Chondrocyte (in vitro differentiated cells): ENCODE results near the gene NRXN3. TPM values are rescaled to one million over a fixed set of nuclear protein-coding genes. Genes with fewer than 3 reads are reported as not detected.

Source experiments
- DNase-seq: peaks from one replicate; pipeline ENCODE4 v3.0.0; 2021; ENCODE audit warnings: mixed read lengths, low spot score
- H3K27ac Mint-ChIP-seq: one replicate; pipeline ENCODE4 v1.8.0; 2021; ENCODE audit warnings: mild to moderate bottlenecking, moderate library complexity, mixed read lengths; ENCODE audit not compliant: unreplicated experiment
- H3K27me3 Mint-ChIP-seq: 2 replicates; pipeline ENCODE4 v1.8.0; 2021; ENCODE audit warnings: low read depth, mixed read lengths
- H3K36me3 Mint-ChIP-seq: 2 replicates; pipeline ENCODE4 v1.8.0; 2021; ENCODE audit warnings: low read depth, mixed read lengths
- H3K4me1 Mint-ChIP-seq: 2 replicates; pipeline ENCODE4 v1.8.0; 2021; ENCODE audit warnings: low read depth, mild to moderate bottlenecking, mixed read lengths
- H3K4me3 Mint-ChIP-seq: one replicate; pipeline ENCODE4 v1.8.0; 2021; ENCODE audit warnings: mild to moderate bottlenecking, moderate library complexity, mixed read lengths; ENCODE audit not compliant: unreplicated experiment
- H3K9me3 Mint-ChIP-seq: 2 replicates; pipeline ENCODE4 v1.8.0; 2021; ENCODE audit warnings: low read depth, mixed read lengths
- total RNA-seq: library from RNA; stranded (reverse); gene quantifications from 3 replicates; pipeline ENCODE4 v1.2.1, GENCODE V29; 2021
- TF ChIP-seq, protein P1 (sequence below): fragments of 200-600 bp; sonication (generic); IDR thresholded peaks from 2 replicates; pipeline ENCODE4 v1.5.0; 2021; ENCODE audit warnings: antibody characterized with exemption, mild to moderate bottlenecking, moderate library complexity

Gene NRXN3
- total RNA-seq, 1 donor from 2014 or later, result 7.9 TPM

DNA sequence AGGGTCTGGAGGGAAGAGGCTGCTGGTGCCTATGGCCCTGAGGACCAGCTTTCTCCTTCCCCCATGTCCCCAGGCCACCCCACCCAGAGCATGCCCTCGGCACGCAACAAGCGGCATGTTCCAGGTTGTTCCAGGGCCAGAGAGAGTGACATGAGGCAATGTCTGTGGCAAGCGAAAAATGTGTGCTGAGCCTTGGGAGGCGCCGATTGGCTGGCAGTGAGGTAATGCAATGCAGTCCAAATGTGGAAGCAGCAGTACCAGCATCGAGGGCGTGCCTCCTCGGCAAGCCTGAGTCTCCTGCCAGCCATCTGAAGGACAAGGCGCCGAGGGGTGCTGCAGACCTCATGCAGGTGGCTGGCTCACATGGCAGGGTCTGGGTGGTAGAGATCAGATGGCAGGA is 423.8 kb downstream of the NRXN3 start:
- Mint-ChIP-seq H3K9me3 (no peaks in the 10 kb centered on the region), H3K36me3 (no peaks in the 10 kb centered on the region), H3K4me3 (no peak overlapping the region), H3K27ac (no peak overlapping the region), H3K27me3 (peaks cover 11% of the 10 kb centered on the region), H3K4me1 (peaks cover 3% of the 10 kb centered on the region)
- TF ChIP-seq, protein P1, sequence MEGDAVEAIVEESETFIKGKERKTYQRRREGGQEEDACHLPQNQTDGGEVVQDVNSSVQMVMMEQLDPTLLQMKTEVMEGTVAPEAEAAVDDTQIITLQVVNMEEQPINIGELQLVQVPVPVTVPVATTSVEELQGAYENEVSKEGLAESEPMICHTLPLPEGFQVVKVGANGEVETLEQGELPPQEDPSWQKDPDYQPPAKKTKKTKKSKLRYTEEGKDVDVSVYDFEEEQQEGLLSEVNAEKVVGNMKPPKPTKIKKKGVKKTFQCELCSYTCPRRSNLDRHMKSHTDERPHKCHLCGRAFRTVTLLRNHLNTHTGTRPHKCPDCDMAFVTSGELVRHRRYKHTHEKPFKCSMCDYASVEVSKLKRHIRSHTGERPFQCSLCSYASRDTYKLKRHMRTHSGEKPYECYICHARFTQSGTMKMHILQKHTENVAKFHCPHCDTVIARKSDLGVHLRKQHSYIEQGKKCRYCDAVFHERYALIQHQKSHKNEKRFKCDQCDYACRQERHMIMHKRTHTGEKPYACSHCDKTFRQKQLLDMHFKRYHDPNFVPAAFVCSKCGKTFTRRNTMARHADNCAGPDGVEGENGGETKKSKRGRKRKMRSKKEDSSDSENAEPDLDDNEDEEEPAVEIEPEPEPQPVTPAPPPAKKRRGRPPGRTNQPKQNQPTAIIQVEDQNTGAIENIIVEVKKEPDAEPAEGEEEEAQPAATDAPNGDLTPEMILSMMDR, result no peak
- no peak for DNase-seq

DNA sequence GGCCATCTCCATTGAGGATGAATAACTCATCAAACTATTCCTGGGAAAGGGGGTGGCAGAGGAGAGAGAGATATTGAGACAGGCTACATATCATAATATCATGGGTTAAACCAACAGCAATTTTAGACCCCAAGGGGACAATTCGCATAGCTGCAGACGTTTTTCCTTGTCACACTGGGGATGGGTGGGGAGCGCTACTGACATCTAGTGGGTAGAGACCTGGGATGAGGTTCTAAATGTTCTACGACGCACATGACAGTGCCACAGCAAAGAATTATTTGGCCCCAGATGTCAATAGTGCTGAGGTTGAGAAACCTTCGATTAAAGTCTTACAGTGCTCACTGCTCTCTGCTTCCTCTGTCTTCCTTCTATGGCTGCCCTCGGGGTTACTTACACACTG is 425.6 kb downstream of the NRXN3 start:
- no peak overlapping the region for H3K27ac Mint-ChIP-seq
- H3K9me3 Mint-ChIP-seq, result no peaks in the 10 kb centered on the region
- H3K4me3 Mint-ChIP-seq, result no peak overlapping the region
- H3K4me1 Mint-ChIP-seq, result peaks cover 3% of the 10 kb centered on the region
- no peaks in the 10 kb centered on the region for H3K36me3 Mint-ChIP-seq
- H3K27me3 Mint-ChIP-seq, result peaks cover 17% of the 10 kb centered on the region
- DNase-seq, result no peak
- TF ChIP-seq, protein P1, result peak; percentile 40

GRCh38 chr14:78598046-78598920 is 428.1 kb downstream of the NRXN3 start:
- peaks cover 3% of the 10 kb centered on the region for H3K4me1 Mint-ChIP-seq
- TF ChIP-seq, protein P1, result peak; percentile 91
- H3K27me3 Mint-ChIP-seq, result peaks cover 18% of the 10 kb centered on the region
- H3K9me3 Mint-ChIP-seq, result no peaks in the 10 kb centered on the region
- DNase-seq, result no peak
- H3K4me3 Mint-ChIP-seq, result no peak overlapping the region
- no peak overlapping the region for H3K27ac Mint-ChIP-seq
- no peaks in the 10 kb centered on the region for H3K36me3 Mint-ChIP-seq

- Mint-ChIP-seq H3K36me3 (no peaks in the 10 kb centered on the region), H3K27ac (peak overlapping the region; percentile 18), H3K9me3 (no peaks in the 10 kb centered on the region), H3K4me3 (no peak overlapping the region), H3K27me3 (peaks cover 5% of the 10 kb centered on the region), H3K4me1 (peaks cover 21% of the 10 kb centered on the region)
- no peak for DNase-seq
- TF ChIP-seq, protein P1, result no peak
Measured at GRCh38 chr14:78605025-78605762, 435.0 kb downstream of the NRXN3 start.

GRCh38 chr14:78605897-78606500 is 435.8 kb downstream of the NRXN3 start:
- TF ChIP-seq, protein P1, result no peak
- no peaks in the 10 kb centered on the region for H3K9me3 Mint-ChIP-seq
- no peaks in the 10 kb centered on the region for H3K36me3 Mint-ChIP-seq
- H3K4me3 Mint-ChIP-seq, result no peak overlapping the region
- peaks cover 21% of the 10 kb centered on the region for H3K4me1 Mint-ChIP-seq
- H3K27ac Mint-ChIP-seq, result peak overlapping the region; percentile 75
- DNase-seq, result no peak
- H3K27me3 Mint-ChIP-seq, result no peaks in the 10 kb centered on the region
